ENCODE measurements around the gene ATP1A1. TPM values are rescaled to one million over a fixed set of nuclear protein-coding genes. Genes with fewer than 3 reads are reported as not detected.

The ATP1A1 gene
- 1,000 to 10,000 TPM in 3 of 4 donors, 100 to 1,000 TPM in 1; 770 to 1,450 (median 1,316) TPM for total RNA-seq

DNA sequence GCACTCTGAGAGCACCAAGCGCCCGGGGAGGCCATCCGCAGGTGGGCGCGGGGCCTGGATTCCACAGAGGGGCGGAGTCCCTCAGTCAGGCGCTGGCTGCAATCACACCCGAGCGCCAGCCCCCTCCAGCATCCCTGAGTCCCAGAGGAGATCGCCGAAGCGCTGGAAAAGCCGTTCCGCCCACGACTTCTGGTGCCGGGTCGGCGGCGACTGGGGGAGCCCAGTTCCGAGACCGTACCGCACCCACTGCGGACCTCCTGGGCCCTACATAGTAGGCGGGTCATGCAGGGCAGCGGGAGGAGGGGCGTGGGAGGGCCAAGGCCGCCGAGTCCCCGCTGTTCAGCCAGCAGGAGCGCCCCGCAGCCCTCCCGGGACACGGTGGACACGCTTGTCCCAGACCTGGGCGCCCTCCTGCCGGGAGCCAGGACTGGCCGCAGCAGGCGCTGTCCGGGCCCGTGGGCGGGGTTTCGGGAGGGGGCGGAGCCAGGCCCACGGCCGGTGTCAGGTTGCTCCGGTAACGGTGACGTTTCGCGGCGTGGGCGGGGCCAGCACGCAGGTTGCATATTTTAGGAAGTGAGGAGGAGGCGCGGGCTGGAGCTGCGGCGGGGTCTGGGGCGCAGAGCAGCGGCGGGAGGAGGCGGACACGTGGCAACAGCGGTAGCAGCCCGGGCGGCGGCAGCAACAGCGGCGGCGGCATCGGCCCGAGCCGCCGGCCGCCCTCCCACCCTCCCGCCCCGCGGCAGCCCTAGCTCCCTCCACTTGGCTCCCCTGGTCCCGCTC is at the start of gene ATP1A1:
Gene ATP1A1 (plus strand): TSS at position 594 of the 780 bp plus-strand sequence. CDS start 268 bp downstream, outside the sequence.
- Histone ChIP-seq H3K4me1 (peaks cover 20% of the 10 kb centered on the region in 2 donors), H3K4me3 (replicated peaks in 1 of 3) (peak within 1 kb of the TSS; percentile 56 to 97 (median 95)), H3K27me3 (no peaks in the 10 kb centered on the region), H3K27ac (peak within 1 kb of the TSS; percentile 97 to 99 (median 98)), H3K9me3 (no peaks in the 10 kb centered on the region), H3K36me3 (no peaks in the 10 kb centered on the region)
- intact Hi-C loops (cut with DNase I), result loop anchor here (5.0 to 10.0 kb wide), 2 partner anchors 114 to 138 kb away; no protein-coding TSS in a partner anchor
- WGBS, 2 donors, result 1% methylated on average over 33 to 41 of the region's 78 CpGs
- DNase-seq, result peak; percentile 98
- TF ChIP-seq POLR2A (IDR thresholded peaks at IDR 0.05) (peak; percentile 91 to 100), CTCF (IDR thresholded peaks at IDR 0.05) (peak in 1 of 6 experiments; percentile 24)

GRCh38 chr1:116323491-116323890 is 49.6 kb upstream of the ATP1A1 start:
- Histone ChIP-seq H3K27me3 (no peaks in the 10 kb centered on the region), H3K4me3 (replicated peaks in 1 of 3) (no peak overlapping the region), H3K27ac (no peak overlapping the region), H3K9me3 (no peaks in the 10 kb centered on the region), H3K4me1 (peaks cover 38 to 43% of the 10 kb centered on the region in 2 donors), H3K36me3 (no peaks in the 10 kb centered on the region)
- no peak for DNase-seq
- no peak for TF ChIP-seq POLR2A (IDR thresholded peaks at IDR 0.05)
- intact Hi-C loops (cut with DNase I), result no loop called here
- WGBS, 2 donors, result 95 to 98% methylated on average over 2 of the region's 2 CpGs

DNA sequence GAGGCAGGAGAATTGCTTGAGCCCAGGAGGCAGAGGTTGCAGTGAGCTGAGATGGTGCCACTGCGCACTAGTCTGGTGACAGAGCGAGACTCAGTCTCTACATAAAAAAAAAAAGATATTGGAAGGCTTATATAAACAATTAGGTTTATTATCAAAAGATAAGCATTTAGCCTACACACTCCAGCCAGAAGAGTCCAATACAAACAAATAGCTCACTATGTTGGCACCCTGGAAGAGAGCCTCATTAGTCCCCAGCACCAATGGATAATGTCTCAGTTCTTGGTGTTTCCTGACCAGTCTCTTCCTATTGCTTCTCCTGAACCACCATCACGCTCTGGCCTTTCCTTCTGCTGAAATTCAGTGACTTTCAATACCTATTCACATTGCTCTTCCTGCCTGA is 48.6 kb upstream of the ATP1A1 start:
- intact Hi-C loops (cut with DNase I), result no loop called here
- H3K4me1 ChIP-seq, result peaks cover 46 to 52% of the 10 kb centered on the region in 2 donors
- WGBS, 2 donors, result 90 to 95% methylated on average over 3 of the region's 3 CpGs
- TF ChIP-seq POLR2A (IDR thresholded peaks at IDR 0.05) (no peak), CTCF (IDR thresholded peaks at IDR 0.05) (no peak)
- DNase-seq, result no peak
- no peak overlapping the region for H3K4me3 ChIP-seq (replicated peaks in 1 of 3)
- H3K9me3 ChIP-seq, result no peaks in the 10 kb centered on the region
- H3K36me3 ChIP-seq, result no peaks in the 10 kb centered on the region
- peak overlapping the region; percentile 44 to 78 (median 74) for H3K27ac ChIP-seq
- no peaks in the 10 kb centered on the region for H3K27me3 ChIP-seq

DNA sequence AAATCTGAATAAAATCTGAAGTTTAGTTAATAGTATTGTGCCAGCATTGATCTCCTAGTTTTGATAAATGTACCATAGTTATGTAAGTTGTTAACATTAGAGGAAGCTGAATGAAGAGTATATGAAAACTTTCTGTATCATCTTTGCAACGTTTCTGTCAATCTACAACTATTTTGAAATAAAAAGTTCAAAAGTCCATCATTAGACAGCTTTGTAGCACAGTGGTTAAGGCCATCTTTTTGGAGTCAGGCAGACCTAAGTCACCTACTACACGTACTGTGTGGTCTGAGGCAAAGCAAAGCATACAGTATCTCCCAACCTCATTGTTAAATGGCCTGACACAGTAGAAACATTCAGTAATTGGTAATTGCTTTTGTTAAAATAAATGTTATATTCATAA is 47.9 kb upstream of the ATP1A1 start:
- H3K4me3 ChIP-seq (replicated peaks in 1 of 3), result no peak overlapping the region
- WGBS, 2 donors, result 83 to 91% methylated on average over 2 of the region's 2 CpGs
- peaks cover 52 to 59% of the 10 kb centered on the region in 2 donors for H3K4me1 ChIP-seq
- H3K36me3 ChIP-seq, result no peaks in the 10 kb centered on the region
- TF ChIP-seq CTCF (IDR thresholded peaks at IDR 0.05) (no peak), POLR2A (IDR thresholded peaks at IDR 0.05) (no peak)
- H3K27ac ChIP-seq, result peak overlapping the region; percentile 74 to 82 (median 78)
- no peak for DNase-seq
- intact Hi-C loops (cut with DNase I), result no loop called here
- H3K27me3 ChIP-seq, result no peaks in the 10 kb centered on the region
- H3K9me3 ChIP-seq, result no peaks in the 10 kb centered on the region

DNA sequence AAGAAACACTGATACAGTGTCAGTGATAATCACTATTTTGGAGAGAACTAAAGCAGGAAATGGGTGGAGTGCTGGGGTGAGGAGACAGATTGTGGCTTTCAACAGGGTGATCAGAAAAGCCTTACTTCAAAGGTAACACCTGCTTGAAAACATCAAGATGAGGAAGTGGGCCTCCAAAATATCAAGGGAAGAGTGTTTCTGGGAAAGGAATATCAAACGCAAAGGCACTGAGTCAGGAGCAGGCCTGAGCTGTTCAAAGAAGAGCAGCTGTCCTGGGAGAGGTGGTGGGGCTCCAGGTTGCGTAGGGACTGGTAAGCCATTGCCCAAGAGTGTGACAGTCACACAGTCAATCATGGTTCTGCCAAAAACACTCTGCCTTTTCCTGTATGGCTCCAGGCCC is 47.1 kb upstream of the ATP1A1 start:
- Histone ChIP-seq H3K36me3 (no peaks in the 10 kb centered on the region), H3K4me1 (peaks cover 51 to 65% of the 10 kb centered on the region in 2 donors), H3K27ac (peak overlapping the region; percentile 74 to 82 (median 78)), H3K4me3 (replicated peaks in 1 of 3) (no peak overlapping the region), H3K27me3 (no peaks in the 10 kb centered on the region), H3K9me3 (no peaks in the 10 kb centered on the region)
- TF ChIP-seq CTCF (IDR thresholded peaks at IDR 0.05), result no peak
- no peak for TF ChIP-seq POLR2A (IDR thresholded peaks at IDR 0.05)
- WGBS, 2 donors, result 84 to 88% methylated on average over 2 of the region's 2 CpGs
- DNase-seq, result no peak
- intact Hi-C loops (cut with DNase I), result no loop called here
